ENCODE measurements around the gene RAB44.

- TF ChIP-seq CTCF (IDR thresholded peaks at IDR 0.05) (no peak), POLR2A (IDR thresholded peaks at IDR 0.05) (no peak)
Measured at GRCh38 chr6:36730424-36731380, 33.1 kb downstream of the RAB44 start.

All from testis (tissue), 2 donors.